ENCODE results near the gene CAT.

GRCh38 chr11:34514597-34514996, 75.9 kb downstream of the CAT start:
- no peak for TF ChIP-seq CTCF (IDR thresholded peaks at IDR 0.05)
- no peak for TF ChIP-seq POLR2A (IDR thresholded peaks at IDR 0.05; ENCODE audit: low read depth)
- TF ChIP-seq EP300 (IDR thresholded peaks at IDR 0.05): no peak
- TF ChIP-seq POLR2AphosphoS5 (IDR thresholded peaks at IDR 0.05): no peak
